RWPE1 (cell line): ENCODE measurements around the gene FGF9.

Experiments
- CTCF ChIA-PET: fragments of 350-600 bp; sonication (Branson Sonifier 250); formaldehyde crosslinking; extraction: SDS; loops from one replicate; lab custom pipeline; 2021; lab: Yijun Ruan, JAX
- POLR2A ChIA-PET: fragments of 400-600 bp; formaldehyde crosslinking; extraction: SDS; loops from one replicate; lab custom pipeline; 2020; ENCODE audit warnings: antibody characterized with exemption; ENCODE audit not compliant: low non-redundant PET; lab: Yijun Ruan, JAX
- DNase-seq: peaks from one replicate; pipeline ENCODE4 v3.0.0; 2012; ENCODE audit warnings: low spot score
- H3K27ac ChIP-seq: fragments of 450-650 bp; 2 replicates; pipeline ENCODE4 v1.5.1; 2017
- CTCF ChIP-seq: fragments of 450-650 bp; conservative IDR thresholded peaks from 2 replicates; pipeline ENCODE4 v1.5.1; 2017; ENCODE audit warnings: low read depth, mild to moderate bottlenecking

FGF9 gene

GRCh38 chr13:21753117-21753729, 82.3 kb downstream of the FGF9 start:
- POLR2A ChIA-PET, result no interaction called here
- no peak overlapping the region for H3K27ac ChIP-seq
- CTCF ChIA-PET, result no interaction called here
- TF ChIP-seq CTCF, result no peak
- no peak for DNase-seq
